ENCODE results near the gene UBE4B.

GRCh38 chr1:9993561-9994075 lies 39.1 kb upstream of the UBE4B start:
- no peak for TF ChIP-seq CTCF (IDR thresholded peaks at IDR 0.05)
- no peak for TF ChIP-seq EP300 (IDR thresholded peaks at IDR 0.05)
- TF ChIP-seq POLR2AphosphoS5 (IDR thresholded peaks at IDR 0.05) = no peak

Data from sigmoid colon (tissue), 4 donors.